ENCODE data around the gene CALU. TPM values are rescaled to one million over a fixed set of nuclear protein-coding genes. Genes with fewer than 3 reads are reported as not detected.

The CALU gene
- total and polyA plus RNA-seq, 9 donors: 38.9 to 187 (median 71.0) TPM

- intact Hi-C loops (cut with DNase I): no loop called here
- H3K9me3 ChIP-seq: no peaks in the 10 kb centered on the region
- DNase-seq: no peak
- H3K36me3 ChIP-seq: no peaks in the 10 kb centered on the region
- H3K27me3 ChIP-seq: no peaks in the 10 kb centered on the region
- WGBS, 3 donors: 61 to 77% (median 75%) methylated on average over 6 of the region's 6 CpGs
- H3K27ac ChIP-seq: no peak overlapping the region
- no peak overlapping the region for H3K4me3 ChIP-seq
- H3K4me1 ChIP-seq (ENCODE audit: insufficient read depth): no peaks in the 10 kb centered on the region
- TF ChIP-seq POLR2A (IDR thresholded peaks at IDR 0.05): no peak
- TF ChIP-seq EP300 (IDR thresholded peaks at IDR 0.05): no peak
- no peak for TF ChIP-seq CTCF (IDR thresholded peaks at IDR 0.05)
Measured at GRCh38 chr7:128814499-128814898, 75.3 kb downstream of the CALU start.

GRCh38 chr7:128815289-128815942, 76.3 kb downstream of the CALU start:
- DNase-seq: no peak
- Histone ChIP-seq H3K36me3 (no peaks in the 10 kb centered on the region), H3K27ac (no peak overlapping the region), H3K4me1 (ENCODE audit: insufficient read depth) (no peaks in the 10 kb centered on the region), H3K27me3 (no peaks in the 10 kb centered on the region), H3K4me3 (no peak overlapping the region), H3K9me3 (no peaks in the 10 kb centered on the region)
- WGBS, 3 donors: 83 to 94% (median 90%) methylated on average over 7 of the region's 7 CpGs
- TF ChIP-seq EP300 (IDR thresholded peaks at IDR 0.05) (no peak), POLR2A (IDR thresholded peaks at IDR 0.05) (no peak), CTCF (IDR thresholded peaks at IDR 0.05) (no peak)
- intact Hi-C loops (cut with DNase I): no loop called here

- H3K27ac ChIP-seq: no peak overlapping the region
- WGBS, 3 donors: 61 to 76% (median 66%) methylated on average over 3 of the region's 3 CpGs
- no peaks in the 10 kb centered on the region for H3K9me3 ChIP-seq
- H3K4me1 ChIP-seq (ENCODE audit: insufficient read depth): no peaks in the 10 kb centered on the region
- H3K4me3 ChIP-seq: no peak overlapping the region
- intact Hi-C loops (cut with DNase I): no loop called here
- DNase-seq: no peak
- no peaks in the 10 kb centered on the region for H3K36me3 ChIP-seq
- TF ChIP-seq POLR2A (IDR thresholded peaks at IDR 0.05) (no peak), EP300 (IDR thresholded peaks at IDR 0.05) (no peak), CTCF (IDR thresholded peaks at IDR 0.05) (no peak)
- no peaks in the 10 kb centered on the region for H3K27me3 ChIP-seq
Measured at GRCh38 chr7:128818694-128819093, 79.5 kb downstream of the CALU start.

Small RNA genes lying within 50 kb of the gene (small RNA-seq; reads per million reads assigned to genes)
- not detected for gene RN7SL81P
- 11.9 reads per million, percentile 85 among the genes with 10 or more reads in this experiment for gene RNA5SP242
- 0.30 reads per million for gene RNA5SP243

Other genes with a start within 250 kb of the CALU start
- 1 to 10 TPM in 6 of 7 donors, under 1 TPM in 1; 0.36 to 4.0 (median 1.6) TPM for gene GARIN1A, start 67.1 kb upstream of the CALU start, total RNA-seq
- gene GARIN1A, start 67.1 kb upstream of the CALU start, polyA plus RNA-seq: 1 to 10 TPM in 1 of 2 donors, under 1 TPM in 1; 0.59 to 1.3 TPM
- gene OPN1SW, start 36.4 kb downstream of the CALU start, total RNA-seq: not detected
- gene OPN1SW, start 36.4 kb downstream of the CALU start, polyA plus RNA-seq: not detected
- gene CCDC136, start 52.6 kb downstream of the CALU start, total RNA-seq: 10 to 100 TPM in 1 of 7 donors, 1 to 10 TPM in 6; 2.4 to 14.0 (median 5.9) TPM
- gene CCDC136, start 52.6 kb downstream of the CALU start, polyA plus RNA-seq: 1 to 10 TPM; 3.4 to 4.4 TPM
- 10 to 100 TPM in 6 of 7 donors, 1 to 10 TPM in 1; 8.0 to 51.2 (median 17.3) TPM for gene FLNC, start 91.0 kb downstream of the CALU start, total RNA-seq
- gene FLNC, start 91.0 kb downstream of the CALU start, polyA plus RNA-seq: 1 to 10 TPM; 6.5 to 6.8 TPM
- gene ATP6V1F, start 123.5 kb downstream of the CALU start, total RNA-seq: 100 to 1,000 TPM in 1 of 7 donors, 10 to 100 TPM in 6; 57.3 to 108 (median 85.0) TPM
- 100 to 1,000 TPM in 1 of 2 donors, 10 to 100 TPM in 1; 98.2 to 128 TPM for gene ATP6V1F, start 123.5 kb downstream of the CALU start, polyA plus RNA-seq
- gene KCP, start 171.3 kb downstream of the CALU start, total RNA-seq: 1 to 10 TPM in 1 of 7 donors, under 1 TPM in 3, not detected in 3; 0.15 to 1.8 (median 0.21) TPM
- under 1 TPM in 1 of 2 donors, not detected in 1; 0.05 TPM for gene KCP, start 171.3 kb downstream of the CALU start, polyA plus RNA-seq
- gene IRF5, start 198.6 kb downstream of the CALU start, total RNA-seq: 1 to 10 TPM; 2.2 to 6.5 (median 3.1) TPM
- 1 to 10 TPM; 2.1 to 2.2 TPM for gene IRF5, start 198.6 kb downstream of the CALU start, polyA plus RNA-seq